Measurements from ENCODE around the gene POMT2.

DNA sequence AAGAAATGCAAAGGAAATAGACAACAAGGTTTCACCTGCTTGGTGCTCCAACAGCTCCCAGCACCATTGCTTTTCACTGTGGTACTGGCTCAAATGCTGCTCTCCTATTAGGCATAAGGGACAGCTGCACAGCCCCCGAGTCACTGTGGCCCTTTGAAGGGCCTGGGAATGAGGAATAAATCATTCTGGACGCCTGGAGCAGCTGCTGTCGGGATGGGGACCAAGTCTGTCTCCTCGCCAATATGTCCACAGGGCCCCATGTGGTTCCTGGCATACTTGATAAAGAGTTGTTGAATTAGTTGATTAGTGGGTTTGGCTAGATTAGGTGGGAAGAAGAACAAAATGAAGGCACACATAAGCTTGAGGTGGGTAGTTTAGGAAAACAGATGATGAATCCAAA, 36.6 kb downstream of the POMT2 start:
- TF ChIP-seq, protein P1, sequence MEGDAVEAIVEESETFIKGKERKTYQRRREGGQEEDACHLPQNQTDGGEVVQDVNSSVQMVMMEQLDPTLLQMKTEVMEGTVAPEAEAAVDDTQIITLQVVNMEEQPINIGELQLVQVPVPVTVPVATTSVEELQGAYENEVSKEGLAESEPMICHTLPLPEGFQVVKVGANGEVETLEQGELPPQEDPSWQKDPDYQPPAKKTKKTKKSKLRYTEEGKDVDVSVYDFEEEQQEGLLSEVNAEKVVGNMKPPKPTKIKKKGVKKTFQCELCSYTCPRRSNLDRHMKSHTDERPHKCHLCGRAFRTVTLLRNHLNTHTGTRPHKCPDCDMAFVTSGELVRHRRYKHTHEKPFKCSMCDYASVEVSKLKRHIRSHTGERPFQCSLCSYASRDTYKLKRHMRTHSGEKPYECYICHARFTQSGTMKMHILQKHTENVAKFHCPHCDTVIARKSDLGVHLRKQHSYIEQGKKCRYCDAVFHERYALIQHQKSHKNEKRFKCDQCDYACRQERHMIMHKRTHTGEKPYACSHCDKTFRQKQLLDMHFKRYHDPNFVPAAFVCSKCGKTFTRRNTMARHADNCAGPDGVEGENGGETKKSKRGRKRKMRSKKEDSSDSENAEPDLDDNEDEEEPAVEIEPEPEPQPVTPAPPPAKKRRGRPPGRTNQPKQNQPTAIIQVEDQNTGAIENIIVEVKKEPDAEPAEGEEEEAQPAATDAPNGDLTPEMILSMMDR (IDR thresholded peaks at IDR 0.05) = no peak
- no peak for TF ChIP-seq POLR2AphosphoS5 (IDR thresholded peaks at IDR 0.05)
